SK-N-SH (cell line): Measurements from ENCODE around the gene ABLIM1. TPM values are rescaled to one million over a fixed set of nuclear protein-coding genes. Genes with fewer than 3 reads are reported as not detected.
A peak's percentile ranks its signal among the peaks of the same experiment; 100 is the strongest.

Experiments used
- CTCF ChIA-PET: fragments of 300-600, 350-600 bp; formaldehyde crosslinking; extraction: SDS; loops from one replicate; lab custom pipeline; 2021; lab: Yijun Ruan, JAX
- POLR2A ChIA-PET: fragments of 350-600 bp; sonication (Branson Sonifier 250); formaldehyde crosslinking; extraction: SDS; loops from one replicate; lab custom pipeline; 2020; ENCODE audit warnings: antibody characterized with exemption, inconsistent platforms; lab: Yijun Ruan, JAX
- DNase-seq: peaks from one replicate; pipeline ENCODE4 v3.0.0; 2012
- H2AFZ ChIP-seq: fragments of 200-600 bp; sonication (generic); 2 replicates; pipeline ENCODE4 v1.8.1; 2016; ENCODE audit warnings: antibody characterized with exemption, mild to moderate bottlenecking, low read depth
- H3F3A ChIP-seq: fragments of 200-600 bp; sonication (generic); replicated peaks from 2 replicates; pipeline ENCODE3; 2016; ENCODE audit warnings: antibody characterized with exemption, mild to moderate bottlenecking; ENCODE audit not compliant: insufficient read depth
- H3K27ac ChIP-seq, 2 experiments: fragments of 200-500 bp in 1 of 2; fragments of 200-600 bp in 1 of 2; sonication (Bioruptor generic) in 1 of 2; sonication (generic), shearing (Covaris generic) in 1 of 2; 2 replicates each; pipeline versions ENCODE4 v1.5.1 to v1.6.1; 2014 to 2016; ENCODE audit warnings: low read depth in 2 of 2, inconsistent platforms in 1 of 2, low read length in 1 of 2, mild to moderate bottlenecking in 1 of 2, mixed read lengths in 1 of 2
- H3K27me3 ChIP-seq: fragments of 200-600 bp; sonication (generic), shearing (Covaris generic); 2 replicates; pipeline ENCODE4 v1.6.1; 2016; ENCODE audit warnings: mixed run types; ENCODE audit not compliant: insufficient read depth
- H3K36me3 ChIP-seq, 2 experiments: fragments of 200-500 bp in 1 of 2; fragments of 200-600 bp in 1 of 2; sonication (Bioruptor generic) in 1 of 2; sonication (generic) in 1 of 2; replicated peaks in 1 of 2; 2 replicates each; pipeline versions ENCODE3 to v1.5.1; 2014 to 2016; ENCODE audit warnings: low read length in 1 of 2, mild to moderate bottlenecking in 1 of 2; ENCODE audit not compliant: insufficient read depth in 2 of 2, control insufficient read depth in 1 of 2
- H3K4me1 ChIP-seq, 2 experiments: fragments of 200-500 bp in 1 of 2; fragments of 200-600 bp in 1 of 2; sonication (Bioruptor generic) in 1 of 2; sonication (generic), shearing (Covaris generic) in 1 of 2; 2 replicates each; pipeline versions ENCODE4 v1.5.1 to v1.6.1; 2014 to 2016; ENCODE audit warnings: low read depth in 1 of 2, low read length in 1 of 2, mixed run types in 1 of 2; ENCODE audit not compliant: insufficient read depth in 2 of 2, control insufficient read depth in 1 of 2
- H3K4me2 ChIP-seq: fragments of 200-600 bp; sonication (generic), shearing (Covaris generic); 2 replicates; pipeline ENCODE4 v1.6.1; 2017; ENCODE audit warnings: mixed run types
- H3K4me3 ChIP-seq, 2 experiments: fragments of 200-500 bp in 1 of 2; fragments of 200-600 bp in 1 of 2; sonication (Bioruptor generic) in 1 of 2; sonication (generic), shearing (Covaris generic) in 1 of 2; 2 replicates each; pipeline versions ENCODE4 v1.5.1 to v1.8.1; 2014 to 2016; ENCODE audit warnings: low read depth in 2 of 2, inconsistent platforms in 1 of 2, low read length in 1 of 2, mild to moderate bottlenecking in 1 of 2, mixed read lengths in 1 of 2, moderate library complexity in 1 of 2
- H3K79me2 ChIP-seq: fragments of 200-600 bp; sonication (generic); 2 replicates; pipeline ENCODE4 v1.8.1; 2017; ENCODE audit warnings: mild to moderate bottlenecking; ENCODE audit not compliant: insufficient read depth
- H3K9ac ChIP-seq: fragments of 200-600 bp; sonication (generic); 2 replicates; pipeline ENCODE4 v1.6.1; 2017; ENCODE audit warnings: mixed run types
- H3K9me2 ChIP-seq: fragments of 200-600 bp; sonication (generic); 2 replicates; pipeline ENCODE4 v1.6.1; 2017; ENCODE audit warnings: mixed run types
- H3K9me3 ChIP-seq: fragments of 200-600 bp; sonication (generic); 2 replicates; pipeline ENCODE4 v1.6.1; 2017; ENCODE audit warnings: mixed run types, mild to moderate bottlenecking, moderate library complexity
- H4K20me1 ChIP-seq: fragments of 200-600 bp; sonication (generic); 2 replicates; pipeline ENCODE4 v1.6.1; 2017; ENCODE audit warnings: mild to moderate bottlenecking, mixed run types; ENCODE audit not compliant: insufficient read depth
- CHD2 ChIP-seq: fragments of 150-350 bp; IDR thresholded peaks from 2 replicates; pipeline ENCODE4 v1.6.1; 2018; ENCODE audit warnings: low read length; ENCODE audit not compliant: partially characterized antibody
- EP300 ChIP-seq, 2 experiments: IDR thresholded peaks; 2 replicates each; pipeline versions ENCODE4 v1.4.0 to v1.6.1; 2012; ENCODE audit warnings: borderline replicate concordance in 1 of 2, low read depth in 1 of 2, low read length in 1 of 2
- EZH2phosphoT487 ChIP-seq: fragments of 200-600 bp; sonication (generic); IDR thresholded peaks from 2 replicates; pipeline ENCODE4 v1.6.1; 2017; ENCODE audit warnings: low read depth, mixed run types, mild to moderate bottlenecking, antibody characterized with exemption, moderate library complexity, borderline replicate concordance
- FOSL2 ChIP-seq: IDR thresholded peaks from 2 replicates; pipeline ENCODE4 v1.4.0; 2012; ENCODE audit warnings: low read depth, mild to moderate bottlenecking, moderate library complexity, borderline replicate concordance
- FOXM1 ChIP-seq: IDR thresholded peaks from 2 replicates; pipeline ENCODE4 v1.4.0; 2012; ENCODE audit warnings: low read depth, mild to moderate bottlenecking
- GABPA ChIP-seq: IDR thresholded peaks from 2 replicates; pipeline ENCODE4 v1.4.0; 2012; ENCODE audit warnings: low read depth, mild to moderate bottlenecking
- GATA2 ChIP-seq: sonication (generic); formaldehyde crosslinking; IDR thresholded peaks from 2 replicates; pipeline ENCODE4 v1.5.0; 2020; ENCODE audit warnings: mild to moderate bottlenecking, missing genetic modification reagents
- JUND ChIP-seq: IDR thresholded peaks from 2 replicates; pipeline ENCODE4 v1.4.0; 2012
- MEF2A ChIP-seq: IDR thresholded peaks from 2 replicates; pipeline ENCODE4 v1.4.0; 2012; ENCODE audit warnings: low read depth, borderline replicate concordance
- MXI1 ChIP-seq: IDR thresholded peaks from 2 replicates; pipeline ENCODE4 v1.6.1; 2012; ENCODE audit warnings: mild to moderate bottlenecking, low read depth, low read length, improper control_type of control experiment
- NFIC ChIP-seq: IDR thresholded peaks from 2 replicates; pipeline ENCODE4 v1.4.0; 2012; ENCODE audit warnings: borderline replicate concordance
- POLR2AphosphoS5 ChIP-seq: IDR thresholded peaks from 2 replicates; pipeline ENCODE4 v1.6.1; 2012; ENCODE audit warnings: low read depth, low read length
- RCOR1 ChIP-seq: fragments of 150-350 bp; IDR thresholded peaks from 2 replicates; pipeline ENCODE4 v1.6.1; 2017; ENCODE audit warnings: antibody characterized with exemption, low read length
- SMC3 ChIP-seq: IDR thresholded peaks from 2 replicates; pipeline ENCODE4 v1.6.1; 2012; ENCODE audit warnings: low read depth, low read length, improper control_type of control experiment
- TCF12 ChIP-seq: IDR thresholded peaks from 2 replicates; pipeline ENCODE4 v1.4.0; 2012
- TEAD4 ChIP-seq: IDR thresholded peaks from 2 replicates; pipeline ENCODE4 v1.4.0; 2012; ENCODE audit warnings: mild to moderate bottlenecking, borderline replicate concordance; ENCODE audit not compliant: insufficient read depth
- YY1 ChIP-seq: IDR thresholded peaks from 2 replicates; pipeline ENCODE4 v1.4.0; 2012; ENCODE audit warnings: low read depth, mild to moderate bottlenecking
- WGBS: methylation state at CpG from one replicate; pipeline ENCODE4 v1.1.6; 2017; ENCODE audit warnings: low lambda C conversion rate; 5-methylcytosine and 5-hydroxymethylcytosine counted together
- polyA plus RNA-seq, 3 experiments: library from polyadenylated mRNA; depleted of rRNA; stranded (reverse); fragments of >200 nt; gene quantifications; 2 replicates each; pipeline ENCODE4 v1.2.3, GENCODE V29; 2012
- TF ChIP-seq, protein P1 (sequence below): IDR thresholded peaks from 2 replicates; pipeline ENCODE4 v1.4.0; 2012; ENCODE audit warnings: low read depth
- TF ChIP-seq, protein P2 (sequence below): fragments of 150-350 bp; IDR thresholded peaks from 2 replicates; pipeline ENCODE4 v1.6.1; 2017; ENCODE audit warnings: antibody characterized with exemption, low read length, low read depth, borderline replicate concordance
- TF ChIP-seq, protein P3 (sequence below): IDR thresholded peaks from 2 replicates; pipeline ENCODE4 v1.4.0; 2012; ENCODE audit warnings: low read depth, borderline replicate concordance
- TF ChIP-seq, protein P4 (sequence below): IDR thresholded peaks from 2 replicates; pipeline ENCODE4; 2012

ABLIM1 gene
- polyA plus RNA-seq, 1 of the 3 experiments (the other 2 are of a cell fraction), result 16.1 TPM

DNA sequence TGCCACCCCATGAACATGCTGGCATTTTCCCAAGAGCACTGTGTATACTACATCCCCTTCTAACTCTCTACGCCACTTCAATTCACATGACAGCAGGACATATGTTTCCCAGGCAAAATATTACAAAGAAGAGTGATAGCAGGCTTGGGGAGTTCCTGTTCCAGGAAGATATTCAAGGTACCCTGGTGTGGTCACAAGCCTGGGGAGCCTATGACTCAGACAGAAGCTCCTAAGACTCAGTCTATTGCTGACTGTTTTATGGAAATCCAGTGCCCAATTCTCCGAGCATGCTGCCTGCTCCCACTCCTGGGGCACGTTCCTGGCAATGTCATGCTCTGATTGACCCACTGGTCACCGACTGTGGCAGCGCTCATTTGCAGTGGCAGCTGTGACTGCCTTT is 23.5 kb upstream of the ABLIM1 start:
- no peaks in the 10 kb centered on the region for H3K9me2 ChIP-seq
- ChIA-PET CTCF (interaction anchor here (1.0 kb wide), 1 partner anchor 22 kb away, joined by 7 read pairs; no protein-coding TSS in a partner anchor), POLR2A (no interaction called here)
- H4K20me1 ChIP-seq, result no peaks in the 10 kb centered on the region
- H3K27me3 ChIP-seq, result no peaks in the 10 kb centered on the region
- H3K36me3 ChIP-seq, result no peaks in the 10 kb centered on the region
- H3K9me3 ChIP-seq, result no peaks in the 10 kb centered on the region
- no peak overlapping the region for H2AFZ ChIP-seq
- peaks cover 25 to 34% of the 10 kb centered on the region in 2 experiments; a peak in 3 of 4 replicates for H3K4me1 ChIP-seq
- no peak for DNase-seq
- no peak overlapping the region for H3K4me3 ChIP-seq
- no peak overlapping the region; a peak in 1 of 4 replicates for H3K27ac ChIP-seq
- no peaks in the 10 kb centered on the region; the same call in 1 of the 2 replicates for H3K79me2 ChIP-seq
- peak overlapping the region; percentile 48; the same call in 1 of the 2 replicates for H3K4me2 ChIP-seq
- WGBS, result 50% methylated on average over 5 of the region's 5 CpGs
- peaks cover 26% of the 10 kb centered on the region for H3F3A ChIP-seq
- no peak overlapping the region for H3K9ac ChIP-seq
- peak; percentile 35; the same call in 1 of the 2 replicates for TF ChIP-seq FOSL2
- TF ChIP-seq, protein P1, sequence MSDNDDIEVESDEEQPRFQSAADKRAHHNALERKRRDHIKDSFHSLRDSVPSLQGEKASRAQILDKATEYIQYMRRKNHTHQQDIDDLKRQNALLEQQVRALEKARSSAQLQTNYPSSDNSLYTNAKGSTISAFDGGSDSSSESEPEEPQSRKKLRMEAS, result 0 out of 2 replicates have a peak, but pooled peaks have one; percentile 8
- peak; percentile 42 for TF ChIP-seq TCF12
- no peak for TF ChIP-seq MEF2A
- TF ChIP-seq EP300 (IDR thresholded peaks at IDR 0.05; ENCODE audit: borderline replicate concordance in 1 of 2, low read depth in 1 of 2, low read length in 1 of 2), result 0 out of 4 replicates have a peak, but pooled peaks of 1 of the 2 experiments have one; percentile 7

DNA sequence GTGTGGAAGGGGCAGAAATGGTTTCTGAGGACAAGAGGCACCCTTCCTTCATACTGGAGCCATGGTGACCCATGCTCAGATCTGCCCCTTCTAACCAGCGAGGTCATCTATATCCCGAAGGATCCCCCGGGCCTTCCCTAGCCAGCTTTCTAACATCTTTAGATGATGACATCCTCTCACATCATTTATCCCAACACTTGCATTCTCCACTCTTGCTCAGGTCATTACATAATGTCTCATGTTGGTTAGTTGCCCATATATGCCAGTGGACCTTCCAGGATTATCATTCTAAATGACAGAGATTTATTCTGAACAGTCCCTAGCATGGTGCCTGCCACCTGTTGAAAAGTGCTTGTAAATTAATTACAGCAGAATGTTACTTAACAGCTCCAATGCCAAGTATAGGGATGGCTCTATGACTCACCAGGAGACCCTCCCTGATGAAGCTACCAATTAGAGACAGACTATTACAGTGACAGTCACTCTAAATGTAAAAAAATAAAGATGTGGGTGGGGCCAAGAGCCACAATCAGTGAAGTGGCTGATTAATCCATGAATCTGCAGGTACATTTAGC is 22.6 kb upstream of the ABLIM1 start:
- H3K27ac ChIP-seq, result no peak overlapping the region
- no peaks in the 10 kb centered on the region for H3K36me3 ChIP-seq
- H3K9me3 ChIP-seq, result no peaks in the 10 kb centered on the region
- no peaks in the 10 kb centered on the region; the same call in 1 of the 2 replicates for H3K79me2 ChIP-seq
- H3K9ac ChIP-seq, result no peak overlapping the region
- WGBS, result 91% methylated on average over 3 of the region's 3 CpGs
- H3K4me3 ChIP-seq, result no peak overlapping the region
- no peak for DNase-seq
- ChIA-PET CTCF (no interaction called here), POLR2A (no interaction called here)
- no peaks in the 10 kb centered on the region for H3K27me3 ChIP-seq
- peaks cover 23 to 33% of the 10 kb centered on the region in 2 experiments; a peak in 3 of 4 replicates for H3K4me1 ChIP-seq
- H3K4me2 ChIP-seq, result no peak overlapping the region
- H3K9me2 ChIP-seq, result no peaks in the 10 kb centered on the region
- TF ChIP-seq GABPA, result no peak
- TF ChIP-seq NFIC, result no peak
- TF ChIP-seq YY1, result no peak
- no peak for TF ChIP-seq FOXM1
- no peak for TF ChIP-seq TEAD4
- TF ChIP-seq, protein P2, sequence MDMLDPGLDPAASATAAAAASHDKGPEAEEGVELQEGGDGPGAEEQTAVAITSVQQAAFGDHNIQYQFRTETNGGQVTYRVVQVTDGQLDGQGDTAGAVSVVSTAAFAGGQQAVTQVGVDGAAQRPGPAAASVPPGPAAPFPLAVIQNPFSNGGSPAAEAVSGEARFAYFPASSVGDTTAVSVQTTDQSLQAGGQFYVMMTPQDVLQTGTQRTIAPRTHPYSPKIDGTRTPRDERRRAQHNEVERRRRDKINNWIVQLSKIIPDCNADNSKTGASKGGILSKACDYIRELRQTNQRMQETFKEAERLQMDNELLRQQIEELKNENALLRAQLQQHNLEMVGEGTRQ, result no peak
- TF ChIP-seq CHD2, result no peak
- no peak for TF ChIP-seq GATA2
- TF ChIP-seq, protein P3, sequence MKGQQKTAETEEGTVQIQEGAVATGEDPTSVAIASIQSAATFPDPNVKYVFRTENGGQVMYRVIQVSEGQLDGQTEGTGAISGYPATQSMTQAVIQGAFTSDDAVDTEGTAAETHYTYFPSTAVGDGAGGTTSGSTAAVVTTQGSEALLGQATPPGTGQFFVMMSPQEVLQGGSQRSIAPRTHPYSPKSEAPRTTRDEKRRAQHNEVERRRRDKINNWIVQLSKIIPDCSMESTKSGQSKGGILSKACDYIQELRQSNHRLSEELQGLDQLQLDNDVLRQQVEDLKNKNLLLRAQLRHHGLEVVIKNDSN, result no peak
- no peak for TF ChIP-seq JUND
- TF ChIP-seq POLR2AphosphoS5, result no peak
- no peak for TF ChIP-seq EZH2phosphoT487
- TF ChIP-seq MXI1, result no peak
- TF ChIP-seq TCF12, result no peak
- TF ChIP-seq RCOR1, result no peak
- no peak for TF ChIP-seq SMC3
- TF ChIP-seq MEF2A, result no peak
- TF ChIP-seq, protein P4, sequence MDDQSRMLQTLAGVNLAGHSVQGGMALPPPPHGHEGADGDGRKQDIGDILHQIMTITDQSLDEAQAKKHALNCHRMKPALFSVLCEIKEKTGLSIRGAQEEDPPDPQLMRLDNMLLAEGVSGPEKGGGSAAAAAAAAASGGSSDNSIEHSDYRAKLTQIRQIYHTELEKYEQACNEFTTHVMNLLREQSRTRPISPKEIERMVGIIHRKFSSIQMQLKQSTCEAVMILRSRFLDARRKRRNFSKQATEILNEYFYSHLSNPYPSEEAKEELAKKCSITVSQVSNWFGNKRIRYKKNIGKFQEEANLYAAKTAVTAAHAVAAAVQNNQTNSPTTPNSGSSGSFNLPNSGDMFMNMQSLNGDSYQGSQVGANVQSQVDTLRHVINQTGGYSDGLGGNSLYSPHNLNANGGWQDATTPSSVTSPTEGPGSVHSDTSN, result no peak
- H3F3A ChIP-seq, result peaks cover 26% of the 10 kb centered on the region
- no peak overlapping the region for H2AFZ ChIP-seq
- no peaks in the 10 kb centered on the region for H4K20me1 ChIP-seq
